Smooth muscle cell of the brain vasculature (primary cell): ENCODE data around the gene APBB2.

ENCODE experiments used
- DNase-seq: peaks from one replicate; pipeline ENCODE4 v3.0.0-alpha.2; 2012; ENCODE audit warnings: low read depth, low spot score

The APBB2 gene

DNA sequence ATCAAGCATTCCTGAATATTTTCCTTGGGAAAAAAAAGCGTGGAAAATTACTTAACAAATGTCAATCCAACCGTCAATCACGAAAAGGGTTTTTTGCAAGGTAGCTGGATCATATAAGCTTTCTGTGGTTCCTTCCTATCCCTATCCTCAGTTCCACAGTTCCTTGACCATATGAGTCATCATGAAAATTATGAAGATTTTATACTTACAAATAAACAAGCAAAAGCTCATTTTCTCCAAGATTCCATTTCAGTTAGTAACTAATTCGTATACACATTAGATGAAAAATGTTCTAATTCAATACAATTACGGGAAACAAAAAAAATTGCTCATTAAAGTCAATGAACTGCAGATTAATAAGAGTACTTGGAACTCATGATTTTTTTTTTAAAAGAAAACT, 235.8 kb downstream of the APBB2 start:
- no peak for DNase-seq

DNA sequence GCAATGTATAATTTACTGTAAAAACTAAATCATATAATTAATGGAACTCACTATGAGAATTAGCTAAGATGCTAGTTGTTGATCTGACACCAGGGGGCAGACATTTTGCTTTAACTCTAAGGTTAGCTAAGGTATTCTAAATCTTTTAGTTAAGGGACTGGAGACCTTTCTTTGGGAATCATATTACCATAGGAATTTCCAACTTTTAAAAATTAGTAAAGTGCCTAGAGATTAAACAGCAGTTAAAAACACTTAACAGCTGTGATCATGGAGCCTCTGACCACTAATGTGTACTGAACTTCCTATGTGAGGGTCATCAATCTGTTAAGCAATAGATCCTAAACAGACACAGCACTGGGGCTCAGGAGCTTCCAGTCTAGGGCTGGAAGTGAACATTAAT, 238.0 kb downstream of the APBB2 start:
- DNase-seq, result peak; percentile 43

GRCh38 chr4:40972722-40973121, 241.6 kb downstream of the APBB2 start:
- no peak for DNase-seq

GRCh38 chr4:40971338-40971737, 243.0 kb downstream of the APBB2 start:
- no peak for DNase-seq

GRCh38 chr4:40969501-40969900, 244.8 kb downstream of the APBB2 start:
- no peak for DNase-seq

DNA sequence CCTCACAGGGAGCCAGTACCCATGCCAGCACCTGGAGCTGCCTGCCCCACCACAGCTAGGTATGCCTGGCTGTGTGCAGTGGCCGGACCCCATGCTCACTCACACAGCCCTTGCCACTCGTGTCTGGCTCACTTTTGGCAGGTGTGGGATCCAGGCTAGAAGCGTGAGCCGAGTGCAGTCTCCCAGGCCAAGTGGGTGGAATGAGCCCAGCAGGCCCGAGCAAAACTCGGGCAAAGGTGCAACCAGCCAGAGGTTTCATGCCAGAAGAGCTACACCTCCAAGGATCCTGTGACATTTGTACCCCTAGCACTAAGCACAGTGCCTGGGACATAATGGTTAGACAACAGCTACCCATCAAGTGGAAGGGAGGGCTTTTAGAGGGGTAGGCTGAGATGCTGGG, 246.8 kb downstream of the APBB2 start:
- DNase-seq, result no peak

DNA sequence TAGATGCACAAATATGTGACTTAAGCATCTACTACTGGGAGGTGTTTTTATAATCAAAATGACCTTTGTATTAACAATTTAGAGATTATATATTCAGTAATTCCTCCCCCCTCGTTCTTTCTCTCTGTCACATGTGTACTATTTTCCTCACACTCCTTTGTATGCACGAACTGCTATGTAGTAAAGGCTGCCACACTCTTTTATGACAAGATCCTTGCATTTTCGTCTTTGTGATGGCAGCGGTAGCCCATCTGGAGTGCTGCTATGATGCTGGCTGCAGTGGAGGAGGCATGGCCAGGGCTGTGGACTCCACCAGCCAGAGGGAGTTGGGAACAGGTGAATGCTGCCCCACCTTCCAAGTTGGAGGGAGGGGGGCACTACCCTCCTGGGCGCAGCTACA, 248.3 kb downstream of the APBB2 start:
- DNase-seq, result no peak

DNA sequence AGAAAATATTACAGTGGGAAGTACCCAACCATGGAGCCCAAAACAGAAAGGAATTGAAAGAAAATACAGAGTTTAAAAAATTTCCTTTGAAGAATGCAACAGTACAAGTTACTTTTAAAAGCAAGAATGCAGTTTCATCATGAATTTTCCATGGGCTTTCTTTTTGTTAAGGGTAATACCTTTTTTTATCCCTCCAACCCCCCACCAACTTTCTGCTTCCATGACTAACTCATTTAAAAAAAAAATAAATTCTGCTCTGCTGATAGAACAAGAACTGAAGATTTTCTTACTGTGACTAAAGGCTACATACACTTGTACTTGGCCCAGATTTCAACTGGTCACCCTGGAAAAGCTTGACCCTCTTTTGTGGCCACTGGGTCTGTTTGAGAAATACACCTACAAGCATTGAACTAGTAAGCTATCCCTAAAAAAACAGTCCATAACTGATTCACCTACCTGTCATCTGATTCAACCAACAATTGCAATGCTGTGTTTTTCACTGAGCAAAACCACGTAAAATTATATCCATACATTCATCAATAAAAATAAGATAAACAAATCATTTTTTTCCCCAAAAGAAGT, 250.4 kb downstream of the APBB2 start:
- DNase-seq, result no peak

DNA sequence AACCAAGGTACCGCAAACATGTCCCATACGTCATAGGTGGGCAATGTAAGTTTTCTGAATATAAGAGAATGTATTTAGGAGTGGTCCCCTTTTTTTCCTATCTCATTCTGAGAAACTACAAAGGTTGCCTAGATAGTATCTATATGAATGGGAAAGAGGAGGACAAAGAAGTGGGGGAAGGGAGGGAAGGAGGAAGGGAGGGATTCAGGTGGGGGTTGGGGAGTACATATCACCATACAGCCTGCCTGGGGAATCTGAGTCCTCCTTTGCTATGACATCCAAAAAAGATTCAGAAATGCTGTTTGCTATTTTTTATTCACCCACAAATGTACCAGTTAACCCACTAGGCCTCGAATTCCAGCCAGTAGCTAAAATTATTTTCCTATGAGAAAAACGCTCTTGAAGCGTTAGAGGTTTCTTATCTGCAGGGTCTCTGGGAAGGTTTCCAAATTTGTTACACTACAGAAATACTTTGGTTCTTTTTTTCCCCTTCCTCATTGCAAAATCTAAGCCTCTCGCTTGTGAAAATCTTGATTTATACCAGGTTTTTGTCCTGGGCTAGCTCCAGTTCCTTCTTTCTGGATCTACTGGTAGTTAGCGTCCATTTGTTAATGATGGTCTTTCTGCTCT, 251.7 kb downstream of the APBB2 start:
- no peak for DNase-seq

DNA sequence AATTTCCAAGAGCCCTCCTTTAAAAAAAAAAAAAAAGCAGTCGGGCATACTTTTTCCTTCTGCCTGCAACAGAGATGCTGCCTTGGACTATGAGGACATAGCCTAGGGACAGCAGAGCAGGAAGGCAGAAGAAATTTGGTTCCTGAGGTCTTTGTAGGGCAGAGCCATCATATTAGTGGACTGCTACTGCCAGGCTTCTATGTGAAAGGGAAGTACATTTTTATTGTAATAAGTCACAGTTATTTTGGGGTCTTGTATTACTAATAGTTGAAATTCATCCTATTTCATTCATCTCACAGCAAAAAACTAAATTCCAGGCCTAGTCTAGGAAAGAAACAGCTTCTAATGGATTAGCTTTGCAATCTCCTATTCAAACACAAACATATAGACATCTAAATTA, 253.4 kb downstream of the APBB2 start:
- no peak for DNase-seq

GRCh38 chr4:40957281-40957680, 257.1 kb downstream of the APBB2 start:
- DNase-seq, result no peak

DNA sequence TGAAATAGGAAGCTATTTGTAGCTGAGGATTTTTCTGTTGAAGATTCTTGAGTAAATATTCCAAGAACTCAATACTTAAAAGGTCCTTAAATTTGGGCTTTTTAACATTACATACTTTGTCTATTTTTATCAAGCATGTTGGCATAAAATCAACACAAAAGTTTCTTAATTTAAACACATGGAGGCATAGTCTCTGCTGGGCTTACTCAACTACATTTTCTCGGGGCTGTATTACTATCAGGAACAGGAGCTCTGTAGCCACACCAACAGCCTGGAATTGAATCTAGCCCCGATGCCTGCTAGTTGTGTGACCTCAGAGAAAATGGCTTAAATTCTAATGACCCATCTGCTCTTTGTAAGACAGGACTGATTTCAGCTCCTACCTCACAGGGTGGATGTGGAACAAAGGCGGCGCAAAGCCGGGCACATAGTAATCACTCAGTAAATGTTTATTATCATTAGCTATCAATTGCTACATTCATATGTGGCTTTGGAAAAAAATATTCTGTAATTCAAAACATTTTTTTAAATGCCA, 257.6 kb downstream of the APBB2 start:
- no peak for DNase-seq

DNA sequence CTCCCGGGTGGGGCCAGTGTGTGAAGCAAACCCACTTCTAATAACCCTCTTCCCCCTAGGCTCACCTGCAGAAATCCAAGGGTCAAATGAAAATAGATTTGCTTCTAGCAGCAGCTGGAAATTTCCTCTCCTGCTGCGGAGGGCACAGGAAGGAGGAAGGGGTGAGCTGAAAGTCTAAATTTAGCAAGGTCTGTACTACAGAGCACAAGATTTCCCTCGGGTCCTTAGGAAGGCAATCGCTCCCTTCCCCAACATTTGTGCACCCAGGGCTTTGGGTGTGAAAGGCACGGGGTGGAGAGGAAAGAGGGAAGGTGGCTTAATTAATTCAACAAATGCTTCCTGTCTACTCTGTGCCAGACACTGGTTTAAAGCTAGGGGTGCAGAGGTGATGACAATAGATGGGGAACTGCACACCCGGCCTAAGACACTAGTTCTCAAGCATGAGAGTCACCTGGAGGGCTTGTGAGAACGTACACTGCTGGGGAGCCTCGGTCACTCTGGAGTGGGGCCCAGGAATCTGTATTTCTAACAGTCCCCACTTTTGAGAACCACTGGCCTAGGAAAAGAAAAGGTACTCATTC, 260.2 kb downstream of the APBB2 start:
- DNase-seq, result no peak

- no peak for DNase-seq
Observed at GRCh38 chr4:40953283-40954087, 260.9 kb downstream of the APBB2 start.

GRCh38 chr4:40952672-40953071, 261.7 kb downstream of the APBB2 start:
- DNase-seq, result no peak

DNA sequence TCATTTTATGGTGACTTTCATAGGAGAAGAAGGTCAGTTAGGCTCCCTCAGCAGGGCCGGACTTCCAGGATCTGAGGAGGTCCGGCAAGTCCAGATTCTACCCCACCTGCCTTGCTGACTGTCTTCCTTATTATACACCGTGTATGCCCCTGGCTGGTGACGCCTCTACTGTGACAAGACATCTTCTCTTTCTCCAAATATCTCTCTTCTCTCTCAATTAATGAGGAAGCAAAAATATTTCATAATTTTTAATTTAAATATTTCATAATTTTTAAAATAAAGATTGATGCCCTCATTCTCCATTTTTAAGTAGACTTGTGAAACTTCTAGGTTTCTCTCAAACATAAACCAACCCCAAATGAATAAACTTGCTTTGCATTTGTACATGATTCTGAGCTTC, 262.1 kb downstream of the APBB2 start:
- no peak for DNase-seq

- no peak for DNase-seq
Observed at GRCh38 chr4:40951026-40951425, 263.3 kb downstream of the APBB2 start.

DNA sequence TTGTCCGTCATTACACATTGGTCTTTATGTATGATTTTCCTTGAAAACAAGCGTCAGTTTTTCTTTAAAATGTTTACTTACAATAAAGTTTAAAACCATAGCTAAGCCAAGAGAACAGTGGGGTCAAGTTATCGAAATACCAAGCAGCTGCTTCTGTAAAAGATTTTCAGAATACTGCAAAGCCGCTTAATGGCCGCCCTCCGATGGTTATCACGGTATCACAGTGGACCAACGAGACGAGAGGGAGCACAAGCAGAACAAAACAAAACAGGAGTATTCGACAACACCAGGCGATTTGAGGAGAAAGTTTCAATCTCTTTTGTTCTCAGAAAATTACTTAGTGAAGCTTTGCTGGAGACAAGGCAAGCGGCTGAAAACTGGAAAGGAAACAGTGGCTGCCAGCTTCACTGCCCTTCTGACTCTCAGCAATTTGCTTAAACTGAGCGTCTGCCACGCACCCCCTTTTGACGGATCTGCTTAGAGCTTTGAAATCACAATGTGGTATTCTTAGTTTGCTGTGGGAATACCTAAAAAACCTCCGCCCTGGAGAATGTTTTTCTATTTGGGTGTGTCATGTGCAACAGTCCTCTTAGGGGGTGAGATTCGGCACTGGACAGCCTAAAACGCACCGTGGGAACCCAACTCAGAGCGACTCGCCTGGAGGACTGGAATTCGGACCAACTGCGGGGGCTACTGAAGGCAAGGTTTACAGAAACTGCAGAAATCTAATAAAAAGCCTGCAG, 264.8 kb downstream of the APBB2 start:
- no peak for DNase-seq

DNA sequence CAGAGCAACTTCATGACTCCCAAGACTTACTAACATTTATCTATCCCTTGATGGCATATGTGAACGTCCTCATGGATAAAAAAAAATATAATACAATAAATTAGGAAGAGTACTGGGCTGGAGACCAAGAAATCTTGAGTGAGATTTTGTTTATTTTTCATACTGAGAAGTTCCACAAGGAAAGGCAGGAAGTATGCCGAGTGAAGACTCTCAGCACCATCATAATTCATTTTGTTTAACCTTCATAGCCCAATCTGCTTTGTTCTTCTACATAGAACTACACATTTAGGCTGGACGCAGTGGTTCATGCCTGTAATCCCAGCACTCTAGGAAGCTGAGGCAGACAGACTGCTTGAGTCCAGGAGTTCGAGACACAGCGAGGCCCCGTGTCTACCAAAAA, 266.3 kb downstream of the APBB2 start:
- no peak for DNase-seq

DNA sequence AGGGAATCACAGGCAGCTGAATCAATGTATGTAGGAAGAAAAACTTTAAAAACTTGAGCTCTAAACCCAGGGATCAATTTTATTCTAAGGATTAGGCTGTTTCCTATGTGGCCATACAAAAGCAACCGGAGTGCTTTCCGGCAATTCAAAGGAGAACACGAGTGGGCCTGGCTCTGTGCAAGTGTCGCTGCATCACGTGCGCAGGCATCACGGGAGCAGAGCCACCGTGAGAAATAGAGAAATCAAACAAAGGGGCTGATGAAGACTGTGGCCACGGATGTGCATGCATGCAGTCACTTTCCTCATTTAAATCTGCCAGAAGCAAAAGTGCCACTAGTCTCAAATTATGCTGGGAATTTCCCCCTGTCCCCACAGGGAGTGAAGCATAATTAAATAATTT, 267.7 kb downstream of the APBB2 start:
- DNase-seq, result no peak

DNA sequence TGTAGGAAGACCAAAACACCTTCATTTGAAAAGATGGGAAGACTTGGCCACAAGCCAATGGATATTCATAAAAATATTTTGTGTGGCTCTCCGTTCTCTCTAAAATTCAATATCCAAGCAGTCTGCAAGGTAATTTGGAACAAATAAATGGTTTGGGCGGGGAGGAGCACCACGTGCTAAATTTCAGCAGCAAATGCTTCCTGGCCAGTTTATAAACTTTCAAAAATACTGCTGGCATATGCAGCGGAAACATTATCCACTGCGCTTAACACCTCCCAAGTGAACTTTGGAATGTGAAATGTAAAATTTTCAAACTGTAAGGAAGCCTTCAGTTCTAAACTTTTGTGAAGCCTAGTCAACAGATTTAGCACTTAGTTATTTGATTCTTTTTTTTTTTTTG, 273.6 kb downstream of the APBB2 start:
- no peak for DNase-seq

DNA sequence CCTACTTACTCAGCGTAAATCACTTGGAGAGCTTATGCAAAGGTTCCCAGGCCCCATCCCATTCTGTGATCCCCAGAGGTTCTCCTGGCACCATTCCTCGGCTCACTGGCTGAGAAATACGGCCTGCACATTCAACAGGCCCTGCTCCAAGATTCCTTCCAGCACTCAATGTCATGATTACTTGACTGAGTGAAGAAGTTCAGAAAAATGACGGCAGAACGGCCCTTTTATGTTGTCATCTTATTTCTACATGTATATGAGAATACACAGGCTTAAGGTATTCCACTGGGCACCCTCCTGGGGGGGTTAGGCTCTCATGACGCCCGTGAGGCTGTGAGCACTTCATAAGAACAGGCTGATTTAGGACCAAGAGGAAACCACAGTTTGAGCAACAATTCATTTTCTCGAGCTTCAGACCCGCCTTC, 274.0 kb downstream of the APBB2 start:
- no peak for DNase-seq
